ENCODE data around the gene KRT7.

GRCh38 chr12:52280319-52280795 is 47.3 kb downstream of the KRT7 start:
- TF ChIP-seq CTCF (IDR thresholded peaks at IDR 0.05) (no peak), POLR2A (IDR thresholded peaks at IDR 0.05) (peak in 2 of 3 donors; percentile 8 to 42)

Data from body of pancreas (tissue), 4 donors.